Activated naive CD8-positive, alpha-beta T cell treated with anti-CD3 and anti-CD28 coated beads, Interleukin-2, amount 10 ng/mL, durations not matched to agents 7 days and 5 days (primary cell): ENCODE data around the gene ATP13A1. TPM values are rescaled to one million over a fixed set of nuclear protein-coding genes. Genes with fewer than 3 reads are reported as not detected.
A peak's percentile ranks its signal among the peaks of the same experiment; 100 is the strongest.
"Not testable (repeated sequence)": the region's sequence is repeated elsewhere in the genome, so short reads cannot be mapped to it uniquely, and the experiment has no call there.

Experiments
- ATAC-seq: fragments of 150-1000 bp; cut with Tn5 transposase; one replicate; pipeline ENCODE4 v1.10.0; 2021; ENCODE audit warnings: low read depth, moderate library complexity
- POLR2A ChIA-PET: fragments of 350-600 bp; sonication (Branson Sonifier 250); formaldehyde crosslinking; loops from one replicate; lab custom pipeline; 2021; ENCODE audit warnings: antibody characterized with exemption; lab: Charles Lee
- DNase-seq: peaks from one replicate; pipeline ENCODE4 v3.0.0; 2021
- H3K27ac Mint-ChIP-seq: one replicate; pipeline ENCODE4 v1.8.0; 2022; ENCODE audit warnings: mild to moderate bottlenecking, mixed read lengths
- H3K27me3 Mint-ChIP-seq: one replicate; pipeline ENCODE4 v1.8.0; 2022; ENCODE audit warnings: mild to moderate bottlenecking, moderate library complexity, mixed read lengths
- H3K36me3 Mint-ChIP-seq: one replicate; pipeline ENCODE4 v1.8.0; 2021; ENCODE audit warnings: mild to moderate bottlenecking, mixed read lengths
- H3K4me1 Mint-ChIP-seq: one replicate; pipeline ENCODE4 v1.8.0; 2021; ENCODE audit warnings: mixed read lengths
- H3K4me3 Mint-ChIP-seq: one replicate; pipeline ENCODE4 v1.8.0; 2022; ENCODE audit warnings: mild to moderate bottlenecking, moderate library complexity, mixed read lengths
- H3K9me3 Mint-ChIP-seq: one replicate; pipeline ENCODE4 v1.8.0; 2021; ENCODE audit warnings: mixed read lengths
- total RNA-seq, 2 experiments: library from RNA; stranded (reverse); gene quantifications; one replicate each; pipeline ENCODE4 v1.2.3, GENCODE V29; 2021

Gene ATP13A1
- total RNA-seq, 2 experiments from 2014 or later = 108 to 115 TPM

DNA sequence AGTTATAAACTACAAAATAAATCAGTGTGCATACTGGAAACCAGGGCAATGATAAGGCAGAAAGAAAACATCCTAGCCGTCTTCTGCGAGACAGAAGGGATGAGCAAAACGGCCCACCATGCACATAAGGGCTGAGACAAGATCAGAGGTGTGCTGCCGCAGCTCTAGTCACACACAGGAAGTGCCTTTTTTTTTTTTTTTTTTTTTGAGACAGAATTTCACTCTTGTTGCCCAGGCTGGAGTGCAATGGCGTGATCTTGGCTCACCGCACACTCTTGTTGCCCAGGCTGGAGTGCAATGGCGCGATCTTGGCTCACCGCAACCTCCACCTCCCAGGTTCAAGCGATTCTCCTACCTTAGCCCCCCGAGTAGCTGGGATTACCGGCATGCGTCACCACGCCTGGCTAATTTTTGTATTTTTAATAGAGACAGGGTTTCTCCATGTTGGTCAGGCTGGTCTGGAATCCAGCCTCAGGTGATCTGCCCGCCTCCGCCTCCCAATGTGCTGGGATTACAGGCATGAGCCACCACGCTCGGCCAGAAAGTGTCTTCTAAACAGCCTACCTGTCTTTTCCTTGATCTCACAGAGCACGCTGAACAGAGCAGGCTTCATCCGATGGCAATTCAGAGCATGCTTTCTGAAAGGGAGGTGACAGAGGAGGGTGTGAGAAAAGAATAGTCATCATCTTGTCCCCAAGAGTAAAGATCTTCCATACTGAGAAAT lies 64.6 kb downstream of the ATP13A1 start:
- peaks cover 71% of the 10 kb centered on the region for H3K4me1 Mint-ChIP-seq
- H3K27me3 Mint-ChIP-seq, H3K9me3 Mint-ChIP-seq: not testable (repeated sequence)
- DNase-seq (peak; percentile 68), ATAC-seq (peak; percentile 76)
- peak overlapping the region; percentile 96 for H3K27ac Mint-ChIP-seq
- H3K36me3 Mint-ChIP-seq = peaks cover 28% of the 10 kb centered on the region
- POLR2A ChIA-PET = interaction anchor here (0.6 to 3.4 kb wide), 14 partner anchors 9 to 223 kb away, joined by 3 to 37 read pairs (median 4); partner anchors contain the start of genes LPAR2, PBX4, ZNF101 and ZNF506
- H3K4me3 Mint-ChIP-seq = peak overlapping the region; percentile 64

DNA sequence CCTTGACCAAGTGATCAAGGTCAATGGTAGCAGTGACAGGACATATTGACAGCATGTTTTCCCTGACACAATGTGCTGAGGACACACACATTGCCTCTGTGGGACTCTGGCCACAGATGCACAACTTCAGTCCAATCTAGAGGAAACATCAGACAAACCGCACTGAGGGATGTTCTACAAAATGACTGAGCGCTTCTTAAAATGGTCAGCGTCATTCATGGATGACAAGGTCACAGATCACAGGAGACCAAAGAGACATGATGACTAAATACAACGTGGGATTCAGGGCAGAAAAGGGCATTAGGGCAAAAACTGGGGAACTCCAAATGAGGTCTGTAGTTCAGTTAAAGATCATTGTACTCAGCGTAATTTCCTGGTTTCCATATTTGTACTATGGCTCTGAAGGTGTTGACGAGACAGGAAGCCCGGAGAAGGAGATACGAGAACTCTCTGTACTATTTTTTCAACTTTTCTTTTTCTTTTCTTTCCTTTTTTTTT lies 65.6 kb downstream of the ATP13A1 start:
- no peak for DNase-seq
- Mint-ChIP-seq H3K4me3 (peak overlapping the region; percentile 64), H3K36me3 (peaks cover 30% of the 10 kb centered on the region), H3K9me3 (no peaks in the 10 kb centered on the region), H3K27me3 (no peaks in the 10 kb centered on the region), H3K27ac (peak overlapping the region; percentile 96), H3K4me1 (peaks cover 63% of the 10 kb centered on the region)
- POLR2A ChIA-PET = interaction anchor here (0.5 to 3.4 kb wide), 9 partner anchors 8 to 224 kb away, joined by 3 to 37 read pairs (median 4); partner anchors contain the start of genes LPAR2, PBX4, ZNF101 and ZNF506
- ATAC-seq = peak; percentile 63

Other genes starting within 250 kb of the ATP13A1 start
- gene TSSK6, start 148.1 kb downstream of the ATP13A1 start, total RNA-seq = 1 to 10 TPM; 5.8 to 6.5 TPM
- 100 to 1,000 TPM; 306 to 336 TPM for gene NDUFA13, start 147.5 kb downstream of the ATP13A1 start, total RNA-seq
- gene YJEFN3, start 134.8 kb downstream of the ATP13A1 start, total RNA-seq = 10 to 100 TPM; 11.7 to 11.9 TPM
- under 1 TPM; 0.11 to 0.14 TPM for gene CILP2, start 125.4 kb downstream of the ATP13A1 start, total RNA-seq
- gene PBX4, start 45.0 kb downstream of the ATP13A1 start, total RNA-seq = 10 to 100 TPM; 41.3 to 46.1 TPM
- 10 to 100 TPM; 73.6 to 73.8 TPM for gene LPAR2, start 35.5 kb downstream of the ATP13A1 start, total RNA-seq
- 100 to 1,000 TPM; 128 to 135 TPM for gene GMIP, start 20.0 kb downstream of the ATP13A1 start, total RNA-seq
- 100 to 1,000 TPM; 123 to 126 TPM for gene ZNF101, start 5.2 kb upstream of the ATP13A1 start, total RNA-seq
- 10 to 100 TPM; 13.7 to 16.9 TPM for gene ZNF14, start 69.4 kb upstream of the ATP13A1 start, total RNA-seq
- gene ZNF506, start 158.1 kb upstream of the ATP13A1 start, total RNA-seq = 10 to 100 TPM; 39.4 to 41.5 TPM
- gene ZNF253, start 202.2 kb upstream of the ATP13A1 start, total RNA-seq = 10 to 100 TPM; 25.6 to 32.4 TPM
- 10 to 100 TPM; 20.3 to 22.2 TPM for gene ZNF93, start 237.3 kb upstream of the ATP13A1 start, total RNA-seq